Fibroblast of peridontal ligament (primary cell): ENCODE data around the gene HAPLN2.

Source experiments
- DNase-seq: peaks from one replicate; pipeline ENCODE4 v3.0.0-alpha.2; 2010; ENCODE audit errors: extremely low read depth

Gene HAPLN2

GRCh38 chr1:156645056-156645455, 25.8 kb downstream of the HAPLN2 start:
- DNase-seq: no peak

- DNase-seq: no peak
These were observed 26.5 kb downstream of the HAPLN2 start for GRCh38 chr1:156645666-156646065.

- DNase-seq: no peak
These were observed 27.6 kb downstream of the HAPLN2 start for GRCh38 chr1:156646738-156647211.

- no peak for DNase-seq
These were observed 28.1 kb downstream of the HAPLN2 start for GRCh38 chr1:156647351-156647750.

- no peak for DNase-seq
These were observed 29.3 kb downstream of the HAPLN2 start for GRCh38 chr1:156648496-156648895.

GRCh38 chr1:156648951-156649350, 29.7 kb downstream of the HAPLN2 start:
- DNase-seq: no peak

GRCh38 chr1:156652131-156652991, 33.1 kb downstream of the HAPLN2 start:
- peak; percentile 43 for DNase-seq

GRCh38 chr1:156652992-156653355, 33.8 kb downstream of the HAPLN2 start:
- DNase-seq: no peak

- no peak for DNase-seq
These were observed 35.5 kb downstream of the HAPLN2 start for GRCh38 chr1:156654700-156655099.

GRCh38 chr1:156655151-156655903, 36.1 kb downstream of the HAPLN2 start:
- DNase-seq: no peak

GRCh38 chr1:156655904-156656516, 36.8 kb downstream of the HAPLN2 start:
- no peak for DNase-seq

- peak; percentile 60 for DNase-seq
These were observed 37.9 kb downstream of the HAPLN2 start for GRCh38 chr1:156656806-156657740.

GRCh38 chr1:156657741-156658319, 38.6 kb downstream of the HAPLN2 start:
- no peak for DNase-seq

GRCh38 chr1:156658496-156658895, 39.3 kb downstream of the HAPLN2 start:
- no peak for DNase-seq

GRCh38 chr1:156658945-156659574, 39.8 kb downstream of the HAPLN2 start:
- no peak for DNase-seq

- DNase-seq: no peak
These were observed 40.4 kb downstream of the HAPLN2 start for GRCh38 chr1:156659661-156659987.

- peak; percentile 97 for DNase-seq
These were observed 41.0 kb downstream of the HAPLN2 start for GRCh38 chr1:156659988-156660751.

GRCh38 chr1:156660752-156661112, 41.5 kb downstream of the HAPLN2 start:
- DNase-seq: no peak

GRCh38 chr1:156662005-156662799, 43.0 kb downstream of the HAPLN2 start:
- DNase-seq: peak; percentile 44
